HS-5 (cell line): ENCODE measurements around the gene SPATA6.
"Not testable (repeated sequence)": the region's sequence is repeated elsewhere in the genome, so short reads cannot be mapped to it uniquely, and the experiment has no call there.

Source experiments
- DNase-seq: peaks from one replicate; pipeline ENCODE4 v3.0.0-alpha.2; 2012; ENCODE audit warnings: low read depth

SPATA6 gene

DNA sequence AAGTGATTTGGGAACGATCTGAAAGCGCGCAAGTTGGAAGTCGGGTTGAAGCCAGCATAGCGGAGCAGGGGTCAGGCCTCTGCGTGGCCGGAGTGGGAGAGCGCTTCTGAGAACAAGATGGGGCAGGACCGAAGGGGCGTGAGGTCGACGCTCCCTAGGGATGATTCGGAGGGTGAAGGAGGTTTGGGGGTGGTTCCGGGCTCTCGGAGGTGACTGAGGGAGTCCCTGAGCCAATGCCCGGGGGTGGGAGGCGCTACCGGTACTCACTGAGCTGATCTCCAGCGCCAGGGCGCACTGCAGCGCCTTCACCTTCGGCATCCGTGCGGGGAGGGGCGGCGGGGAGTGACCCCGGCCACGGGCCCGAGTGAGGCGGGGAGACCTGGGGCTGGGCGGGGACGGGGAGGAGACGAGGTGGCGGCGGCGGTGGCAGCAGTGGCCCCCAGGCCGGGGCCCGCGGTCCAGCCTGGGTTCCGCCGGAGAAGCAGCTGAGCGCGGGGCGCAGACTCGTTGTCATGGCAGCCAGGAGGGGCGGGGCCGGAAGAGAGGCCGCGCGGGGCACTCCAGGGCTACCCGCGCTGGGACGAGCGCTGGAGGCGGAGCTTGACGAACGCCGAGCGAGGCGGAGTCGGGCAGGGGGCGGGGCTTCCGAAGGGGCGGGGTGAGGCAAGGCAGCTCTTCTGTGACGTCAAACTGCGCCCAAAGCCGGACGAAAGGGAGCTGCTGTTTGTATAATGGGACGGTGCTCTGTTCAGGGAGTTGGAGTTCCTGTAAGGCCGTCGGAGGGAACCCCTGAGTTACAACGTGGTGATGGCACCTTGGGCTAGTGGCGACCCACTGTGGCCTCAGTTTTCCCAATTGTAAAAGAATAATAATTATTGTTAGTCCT is at the start of gene SPATA6:
Gene SPATA6 (minus strand): TSS at position 514 of the 886 bp plus-strand sequence. CDS start 196 bp downstream, at position 318.
- peak; percentile 65 for DNase-seq

DNA sequence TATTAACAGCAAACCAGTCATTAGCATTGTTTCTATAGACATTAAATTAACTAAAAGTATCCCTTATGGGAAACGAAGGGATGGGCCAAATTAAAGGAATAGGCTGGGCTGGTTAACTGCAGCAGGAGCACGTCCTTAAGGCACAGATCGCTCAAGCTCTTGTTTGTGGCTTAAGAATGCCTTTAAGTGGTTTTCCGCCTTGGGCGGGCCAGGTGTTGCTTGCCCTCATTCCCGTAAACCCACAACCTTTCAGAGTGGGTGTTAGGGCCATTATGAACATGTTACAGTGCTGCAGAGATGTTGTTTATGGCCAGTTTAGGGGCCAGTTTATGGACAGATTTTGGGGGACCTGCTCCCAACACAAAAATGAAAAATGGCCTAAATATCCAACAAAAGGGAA is 47.9 kb upstream of the SPATA6 start:
- DNase-seq: not testable (repeated sequence)

DNA sequence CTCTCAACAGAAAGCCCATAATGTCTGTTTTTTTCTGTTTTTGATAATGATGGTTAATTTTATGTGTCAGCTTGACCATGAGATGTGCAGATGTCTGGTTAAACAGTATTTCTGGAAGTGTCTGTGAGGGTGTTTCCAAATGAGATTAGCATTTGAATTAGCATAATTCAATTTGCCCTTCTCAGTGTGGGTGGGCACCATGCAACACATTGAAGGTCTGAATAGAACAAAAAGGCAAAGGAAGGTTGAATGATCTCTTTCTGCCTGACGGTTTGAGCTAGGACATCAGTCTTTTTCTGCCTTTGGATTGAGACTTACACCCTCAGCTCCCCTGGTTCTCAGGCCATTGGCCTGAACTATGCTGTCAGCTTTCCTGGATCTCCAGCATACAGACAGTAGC is 34.9 kb upstream of the SPATA6 start:
- DNase-seq: no peak

DNA sequence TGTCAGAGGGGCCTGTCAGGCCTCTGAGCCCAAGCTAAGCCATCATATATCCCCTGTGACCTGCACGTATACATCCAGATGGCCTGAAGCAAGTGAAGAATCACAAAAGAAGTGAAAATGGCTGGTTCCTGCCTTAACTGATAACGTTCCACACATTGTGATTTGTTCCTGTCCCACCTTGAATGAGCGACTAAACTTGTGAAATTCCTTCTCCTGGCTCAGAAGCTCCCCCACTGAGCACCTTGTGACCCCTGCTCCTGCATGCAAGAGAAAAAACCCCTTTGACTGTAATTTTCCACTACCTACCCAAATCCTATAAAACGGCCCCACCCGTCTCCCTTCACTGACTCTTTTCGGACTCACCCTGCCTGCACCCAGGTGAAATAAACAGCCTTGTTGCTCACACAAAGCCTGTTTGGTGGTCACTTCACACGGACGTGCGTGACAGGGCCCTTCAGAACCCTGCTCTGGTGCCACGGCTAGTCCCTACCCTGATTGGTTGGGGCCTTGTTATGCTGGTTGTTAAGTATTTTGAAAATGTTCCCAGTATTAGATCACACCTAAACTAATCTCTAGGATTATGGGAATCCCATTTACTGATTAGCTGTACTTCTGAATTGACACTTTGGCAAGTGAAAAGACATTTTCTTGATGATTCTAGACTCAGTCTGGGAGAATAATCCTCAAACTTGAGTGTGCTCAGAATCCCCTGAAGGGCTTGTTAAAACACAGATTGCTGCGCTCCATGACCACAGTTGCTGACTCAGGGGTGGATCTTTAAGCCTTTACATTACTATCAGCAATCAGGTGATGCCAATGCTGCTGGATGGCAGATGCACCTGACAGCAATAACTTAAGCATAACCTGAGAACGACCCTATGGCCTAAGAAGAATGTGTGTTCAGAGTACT is 28.8 kb upstream of the SPATA6 start:
- no peak for DNase-seq

DNA sequence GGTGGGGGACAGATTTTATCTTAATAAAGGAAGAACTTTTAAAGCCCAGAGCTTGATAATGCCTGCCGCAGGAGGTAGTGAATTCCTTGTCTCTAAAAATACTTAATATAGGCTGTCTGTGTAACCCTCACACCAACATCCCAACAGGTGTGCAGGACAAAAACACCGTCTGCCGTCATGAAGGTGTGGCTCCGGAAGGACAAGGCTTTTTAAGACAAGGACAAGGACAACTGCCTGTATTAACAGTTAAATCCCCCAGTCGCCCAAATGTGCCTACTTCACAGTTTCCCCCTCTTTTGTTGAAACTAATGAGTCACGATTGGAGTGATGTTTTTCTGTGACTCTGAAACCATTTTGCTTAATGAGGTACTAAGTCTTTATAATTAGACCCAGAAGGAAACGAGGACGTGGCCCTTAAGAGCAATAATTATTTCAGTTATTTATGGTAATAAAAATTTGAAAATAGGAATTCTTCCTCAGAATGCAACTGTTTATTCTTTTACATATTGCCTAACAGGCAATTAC is 27.3 kb upstream of the SPATA6 start:
- no peak for DNase-seq

DNA sequence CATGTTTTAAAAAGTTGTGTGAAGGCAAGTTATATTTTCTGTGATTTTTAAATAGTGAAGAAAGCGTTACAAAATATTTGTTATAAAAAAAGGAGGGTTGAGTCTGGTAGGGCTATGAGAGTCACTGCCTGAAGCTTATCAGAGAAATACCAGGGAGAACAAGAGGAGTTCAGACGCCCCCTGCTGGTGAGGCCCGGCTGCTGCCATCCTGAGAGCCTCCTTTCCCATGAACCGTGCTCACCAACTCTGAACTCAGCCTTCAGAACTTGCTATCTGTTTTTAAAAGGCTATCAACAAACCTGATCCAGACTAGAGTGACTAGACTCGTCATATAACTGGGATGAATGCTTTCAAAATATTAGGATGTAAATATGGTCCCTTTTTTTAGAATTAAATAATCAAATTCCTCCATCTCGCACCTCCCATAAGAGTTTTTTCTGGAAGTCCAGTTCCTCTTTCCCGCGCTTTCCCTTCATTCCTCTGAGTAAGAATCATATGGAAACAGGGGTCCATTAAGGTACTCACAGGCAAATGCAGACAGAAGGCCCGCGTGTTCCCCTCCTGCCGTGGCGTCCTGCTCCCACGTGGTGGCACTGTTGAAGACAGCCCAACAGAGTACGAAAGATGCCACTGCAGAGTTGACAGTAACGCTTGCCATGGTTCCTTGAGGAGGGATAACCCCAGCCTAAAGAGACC is 26.2 kb upstream of the SPATA6 start:
- DNase-seq: peak; percentile 10

DNA sequence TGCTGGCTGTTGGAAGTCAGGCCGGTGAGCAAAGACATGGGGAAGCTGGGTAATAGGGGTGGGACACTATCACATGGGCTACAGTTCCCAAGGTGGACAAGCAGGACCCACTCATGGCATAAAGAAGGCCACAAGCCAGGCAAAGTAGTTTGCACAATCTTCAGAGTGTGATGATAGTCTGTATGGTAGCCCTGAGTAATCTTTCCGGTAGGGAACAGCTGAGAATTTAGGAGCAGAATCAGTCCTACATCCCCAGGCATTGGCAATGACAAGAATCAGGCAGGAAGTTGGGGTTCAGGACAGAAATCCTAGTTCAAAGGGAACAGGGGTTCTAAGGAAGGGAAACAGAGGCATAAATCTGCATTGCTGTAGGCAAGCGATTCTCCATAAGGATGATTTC is 23.9 kb upstream of the SPATA6 start:
- DNase-seq: no peak

DNA sequence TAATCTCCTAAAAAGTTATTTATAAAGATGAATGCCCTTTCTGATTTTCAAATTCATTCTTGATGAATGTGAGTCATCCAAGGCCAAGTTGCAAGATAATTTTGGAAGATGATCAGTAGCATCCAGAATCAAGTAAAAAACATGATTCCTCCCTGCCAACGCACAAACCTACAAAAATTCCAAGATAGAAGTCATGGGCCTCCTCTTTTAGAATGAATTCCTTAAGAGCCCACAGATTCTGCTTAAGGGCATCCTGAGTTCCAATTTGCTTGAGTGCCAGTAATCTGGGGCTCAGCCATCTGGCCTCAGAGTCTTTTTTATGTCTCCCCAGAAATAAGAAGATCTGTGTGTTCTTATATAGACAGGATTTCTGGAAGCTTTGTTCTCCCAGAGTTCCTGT is 23.2 kb upstream of the SPATA6 start:
- DNase-seq: no peak

DNA sequence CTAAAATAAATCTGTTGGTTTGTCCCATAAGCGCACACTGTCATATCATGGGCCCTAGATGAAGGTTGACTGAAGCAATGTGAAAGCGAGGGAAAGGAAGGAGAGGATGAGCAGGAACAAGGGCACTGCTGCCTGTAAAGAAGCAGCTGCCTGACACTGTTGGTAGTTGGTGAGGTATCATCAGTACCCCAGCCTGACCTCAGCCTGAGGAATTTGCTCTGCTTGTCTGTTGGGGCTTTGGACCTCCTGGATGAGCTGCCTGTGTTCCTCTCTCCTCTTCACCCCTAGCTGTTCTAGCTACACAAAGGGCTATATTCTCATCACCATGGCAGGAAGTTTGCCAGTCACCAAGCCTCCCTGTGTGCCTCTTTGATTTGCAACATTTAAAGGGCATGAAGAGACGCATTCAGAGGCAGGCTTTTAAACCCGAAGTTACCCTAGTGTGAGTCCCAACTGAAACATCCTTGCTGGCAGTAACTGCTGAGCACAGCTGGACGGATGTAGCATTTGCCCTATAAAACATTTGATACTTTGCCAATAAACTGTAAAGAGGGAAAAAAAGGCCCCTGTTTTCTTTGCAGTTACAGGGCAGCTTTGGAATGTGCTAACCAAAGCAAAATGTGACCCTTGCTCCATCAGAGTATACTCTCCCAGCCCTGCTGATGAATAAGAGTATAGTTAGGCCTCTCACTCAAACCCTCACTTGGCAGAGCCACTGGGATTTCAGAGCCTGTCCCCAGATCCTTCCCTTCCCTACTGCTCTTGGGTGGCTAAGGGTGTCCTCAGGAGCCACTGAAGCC is 22.2 kb upstream of the SPATA6 start:
- peak; percentile 61 for DNase-seq

DNA sequence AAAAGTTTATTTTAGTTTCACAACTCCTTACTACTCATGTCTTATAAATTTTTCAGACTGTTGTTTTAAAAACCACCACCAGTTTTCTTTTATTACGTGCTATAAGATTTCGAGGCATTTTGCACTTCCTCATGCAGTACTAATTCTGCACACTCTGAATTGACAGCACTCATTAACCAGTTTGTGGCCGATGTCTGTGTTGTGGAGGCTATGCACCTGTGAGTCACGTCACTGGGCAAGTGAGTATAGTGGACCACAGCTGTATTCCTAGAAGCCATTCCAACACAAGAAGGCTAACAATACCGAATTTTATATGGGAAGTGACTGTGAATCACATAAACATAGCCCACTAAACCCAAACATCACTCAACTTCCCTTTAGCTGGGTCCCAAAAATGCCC is 21.0 kb upstream of the SPATA6 start:
- no peak for DNase-seq

DNA sequence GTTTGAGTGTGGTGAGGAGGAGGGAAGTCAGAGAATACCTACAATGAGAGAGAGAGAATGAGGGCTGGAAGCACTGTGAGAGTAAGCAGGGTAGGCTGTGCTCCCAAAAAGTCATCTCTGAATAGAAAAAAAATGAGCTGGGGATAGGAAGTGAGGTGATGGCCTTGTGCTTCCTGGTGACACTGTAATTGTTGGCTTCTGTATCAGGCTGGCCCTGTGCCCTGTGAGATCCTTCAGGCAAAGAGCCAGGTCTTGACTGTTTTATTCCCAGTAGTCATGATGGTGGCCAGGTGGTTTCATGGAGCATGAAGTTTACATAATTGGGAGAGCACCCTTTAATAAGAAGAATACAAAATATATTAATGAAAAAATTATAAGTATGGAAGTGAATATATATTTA is 20.4 kb upstream of the SPATA6 start:
- no peak for DNase-seq

DNA sequence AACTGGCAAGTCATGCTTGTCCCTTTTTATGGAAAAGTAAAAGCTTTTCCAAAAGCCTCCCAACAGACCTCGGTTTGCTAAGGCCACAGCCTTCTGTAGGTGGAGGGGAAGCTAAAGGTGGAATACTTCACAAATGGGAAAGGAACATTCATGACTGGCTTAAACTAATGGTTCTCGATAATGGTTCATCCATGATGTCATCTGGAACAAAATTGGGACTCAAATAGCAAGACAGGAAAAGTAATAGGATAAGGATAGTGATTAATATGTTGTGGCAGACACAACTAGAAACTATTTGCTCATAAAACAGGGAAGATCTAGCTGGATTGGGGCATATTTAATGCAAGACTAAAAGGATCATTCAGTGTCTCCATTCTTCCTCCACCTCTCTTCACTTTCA is 16.7 kb upstream of the SPATA6 start:
- DNase-seq: no peak

DNA sequence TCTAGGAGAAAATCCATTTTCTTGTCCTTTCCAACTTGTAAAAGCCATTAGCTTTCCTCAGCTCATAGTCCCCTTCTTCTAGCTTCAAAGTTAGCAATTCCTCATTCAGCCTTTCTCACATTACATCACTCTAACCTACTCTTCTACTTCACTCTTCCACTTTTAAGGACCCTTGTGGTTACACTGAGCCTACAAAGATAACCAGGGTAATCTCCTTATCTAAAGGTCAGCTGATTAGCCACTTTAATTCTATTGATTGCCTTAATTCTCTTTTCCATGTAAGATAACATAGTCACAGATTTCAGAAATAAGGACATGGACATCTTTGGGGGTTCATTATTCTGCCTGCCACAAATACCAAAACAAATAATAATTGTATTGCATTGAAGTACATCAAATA is 8.5 kb upstream of the SPATA6 start:
- DNase-seq: no peak

DNA sequence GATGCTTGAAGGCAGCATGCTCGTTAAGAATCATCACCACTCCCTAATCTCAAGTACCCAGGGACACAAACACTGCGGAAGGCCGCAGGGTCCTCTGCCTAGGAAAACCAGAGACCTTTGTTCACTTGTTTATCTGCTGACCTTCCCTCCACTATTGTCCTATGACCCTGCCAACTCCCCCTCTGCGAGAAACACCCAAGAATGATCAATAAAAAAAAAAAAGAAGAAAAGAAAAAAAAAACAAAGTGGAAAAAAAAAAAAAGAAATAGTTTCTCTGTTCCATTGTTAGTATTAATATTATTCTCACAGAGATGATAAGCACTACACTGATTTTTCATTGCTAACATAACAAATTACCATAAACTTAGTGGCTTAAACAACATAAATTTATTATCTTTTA is 8.0 kb upstream of the SPATA6 start:
- DNase-seq: not testable (repeated sequence)

DNA sequence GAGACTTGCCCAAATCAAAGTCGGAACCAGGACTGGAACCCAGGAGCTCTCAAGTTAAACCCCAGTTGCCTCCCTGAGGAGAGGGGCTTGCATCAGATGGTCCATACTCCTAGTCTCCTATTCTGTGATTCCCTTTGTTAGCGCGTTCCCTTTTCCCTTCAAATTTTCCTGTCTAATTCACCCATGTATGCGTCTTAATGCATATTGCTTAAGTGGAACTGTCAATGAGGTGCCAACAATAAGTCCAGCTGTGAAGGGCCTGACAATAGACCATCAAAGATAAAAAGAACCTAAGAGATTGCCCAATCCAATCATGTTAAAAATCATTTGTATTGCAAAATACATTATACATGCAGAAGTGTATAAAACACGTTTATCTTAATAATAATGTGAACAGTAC is 634 bp upstream of the SPATA6 start:
- no peak for DNase-seq

DNA sequence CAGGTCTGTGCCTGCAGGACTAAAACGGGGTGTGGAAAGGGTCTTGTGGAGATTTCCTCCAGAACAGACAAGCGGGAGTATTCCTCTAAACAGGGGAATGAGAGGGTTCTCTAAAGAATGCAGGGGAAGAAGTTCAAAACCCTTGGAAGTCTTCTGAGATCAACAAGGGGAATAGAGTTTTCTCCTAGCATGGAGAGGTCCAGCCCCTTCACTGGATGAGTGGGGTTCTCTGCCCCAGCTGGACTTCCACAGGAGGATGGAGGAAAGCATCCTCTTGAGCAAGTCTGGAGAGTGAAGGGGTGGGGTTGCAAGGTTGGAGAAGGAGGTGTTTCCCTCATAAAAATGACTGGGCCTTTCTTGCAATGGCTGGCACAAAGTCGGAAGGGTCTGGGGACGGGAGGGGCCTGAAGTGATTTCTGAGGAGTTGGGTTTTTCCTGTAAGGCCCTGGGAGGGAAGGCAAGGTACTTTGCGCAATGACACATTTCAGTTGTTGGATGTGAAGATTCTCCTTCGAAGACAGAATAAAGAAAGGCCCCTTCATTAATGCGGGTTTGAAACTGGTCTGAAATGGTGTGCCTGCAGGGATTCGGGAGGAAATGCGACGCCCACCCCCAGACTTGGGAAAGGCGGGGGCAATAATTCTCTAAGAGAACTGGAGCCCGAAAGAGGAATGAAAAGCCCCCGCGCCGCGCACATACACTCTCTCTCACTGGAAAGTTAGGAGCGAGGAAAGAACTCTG is 884 bp downstream of the SPATA6 start:
- DNase-seq: no peak

DNA sequence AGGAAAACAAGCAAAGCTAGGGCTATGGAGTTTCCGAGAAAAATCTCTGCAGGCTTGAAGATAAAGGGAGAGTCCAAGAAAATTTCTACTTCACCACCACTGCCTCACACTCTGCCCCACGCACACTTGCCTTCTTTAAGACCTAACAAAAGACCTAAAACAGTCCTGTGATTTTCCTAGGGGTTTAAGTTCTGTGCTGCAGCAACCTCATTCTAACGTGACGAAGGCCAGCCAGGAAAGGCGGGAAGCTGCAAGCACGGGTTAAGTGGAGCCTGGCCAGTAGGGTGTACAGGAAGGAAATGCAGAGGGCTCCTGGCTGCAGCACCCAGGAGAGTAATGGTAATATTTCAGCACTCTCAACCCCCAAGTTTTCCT is 1.5 kb downstream of the SPATA6 start:
- no peak for DNase-seq

DNA sequence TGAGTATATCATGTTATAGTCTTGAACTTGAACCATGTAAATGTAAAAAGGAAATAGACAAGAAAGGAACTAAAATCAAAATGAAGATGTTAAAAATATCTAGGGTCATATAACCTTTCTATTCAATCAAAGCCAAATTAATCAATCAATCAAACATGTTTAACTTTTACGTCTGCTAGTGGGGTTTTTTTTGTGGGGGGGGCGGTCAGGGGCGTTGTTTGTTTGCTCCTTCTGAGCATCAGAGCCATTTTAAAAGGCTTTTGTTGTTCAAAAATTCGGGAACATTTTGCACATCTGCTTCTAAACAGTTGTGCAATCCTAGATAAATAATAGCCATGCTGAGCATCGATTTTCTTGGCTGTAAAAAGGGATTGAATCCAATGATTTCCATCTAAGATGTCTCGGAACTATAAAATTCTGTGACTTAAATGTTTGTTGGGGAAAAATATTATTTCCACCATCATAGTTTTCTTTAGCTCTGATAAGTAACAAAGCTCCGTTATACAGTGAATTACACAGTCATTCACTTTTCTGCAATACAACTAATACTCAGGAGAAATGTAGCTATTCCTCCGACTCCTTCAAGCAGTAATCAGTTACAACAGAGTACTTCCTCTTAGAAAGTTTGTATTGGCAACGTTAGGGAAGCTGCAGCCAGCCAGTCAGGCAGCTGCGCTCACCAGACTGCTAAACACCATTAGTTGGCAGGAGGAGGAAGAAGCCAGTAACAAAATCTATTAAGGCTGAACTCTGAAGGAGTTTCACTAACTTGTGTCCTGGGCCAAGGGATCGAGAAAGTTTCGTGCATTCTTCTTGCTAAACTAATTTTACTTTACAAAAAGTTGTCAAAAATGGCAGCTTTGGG is 2.2 kb downstream of the SPATA6 start:
- DNase-seq: no peak

DNA sequence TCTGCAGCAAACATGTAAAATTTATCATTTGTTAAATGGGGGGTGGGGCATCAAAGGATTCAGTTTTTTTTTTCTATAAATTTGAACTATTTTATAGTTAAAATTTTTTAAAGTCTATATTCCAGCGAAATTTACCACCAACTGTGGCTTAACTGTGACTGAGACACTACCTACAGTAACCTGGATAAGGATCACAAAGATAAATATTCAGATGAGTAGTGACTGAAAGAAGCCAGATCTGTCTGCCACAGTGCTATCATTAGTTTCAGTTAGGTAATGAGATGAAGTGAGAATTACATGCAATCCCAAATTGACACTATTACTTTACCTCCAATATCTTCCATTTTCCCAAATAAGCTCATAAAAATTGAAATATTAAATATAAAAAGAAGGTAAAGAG is 5.4 kb downstream of the SPATA6 start:
- no peak for DNase-seq
